Left lung (tissue), 10 donors: Measurements from ENCODE around the gene ARF5. TPM values are rescaled to one million over a fixed set of nuclear protein-coding genes. Genes with fewer than 3 reads are reported as not detected.

Experiments used
- ATAC-seq: fragments of 200-7000 bp; cut with Tn5 transposase; one replicate; pipeline ENCODE4 v1.9.1; 2020; ENCODE audit warnings: moderate library complexity
- DNase-seq, 4 donors: peaks; one replicate each; pipeline ENCODE4 v3.0.0-alpha.2; 2013 to 2020
- H3K27ac ChIP-seq, 2 donors: fragments of 200-600 bp; sonication (generic) in 1 of 2; one replicate each; pipeline versions ENCODE4 v1.5.0 to v1.8.0; 2020 to 2021
- H3K27me3 ChIP-seq, 2 donors: fragments of 200-600 bp; sonication (generic) in 1 of 2; one replicate each; pipeline versions ENCODE4 v1.5.0 to v1.8.0; 2020 to 2021
- H3K36me3 ChIP-seq, 2 donors: fragments of 200-600 bp; sonication (generic) in 1 of 2; one replicate each; pipeline versions ENCODE4 v1.5.0 to v1.8.0; 2020 to 2021
- H3K4me1 ChIP-seq, 2 donors: fragments of 200-600 bp; one replicate each; pipeline ENCODE4 v1.8.0; 2021
- H3K4me3 ChIP-seq, 2 donors: fragments of 200-600 bp; sonication (generic) in 1 of 2; one replicate each; pipeline versions ENCODE4 v1.5.0 to v1.8.0; 2020 to 2021; ENCODE audit warnings: mild to moderate bottlenecking in 1 of 2
- H3K9me3 ChIP-seq, 2 donors: fragments of 200-600 bp; sonication (generic) in 1 of 2; one replicate each; pipeline versions ENCODE4 v1.5.0 to v1.8.0; 2020 to 2021
- CTCF ChIP-seq, 2 donors: fragments of 200-600 bp; sonication (generic) in 1 of 2; IDR thresholded peaks; one replicate each; pipeline versions ENCODE4 v1.5.0 to v1.8.0; 2021; ENCODE audit warnings: antibody characterized with exemption in 2 of 2
- intact Hi-C, 2 donors: fragments of 100-400 bp; cut with DNase I; formaldehyde crosslinking; loops; one replicate each; pipeline versions ENCODE4 v1.11.2 to v1.14.2; 2022
- polyA plus RNA-seq, 6 donors: library from polyadenylated mRNA; unstranded; fragments of 120-200 nt; gene quantifications; one replicate each; pipeline ENCODE4 v1.2.1, GENCODE V29; 2013; ENCODE audit not compliant: insufficient read length in 6 of 6
- total RNA-seq, 2 donors: library from RNA; stranded (reverse); fragmentation: NEBNext Ultra II Directional; extraction: Animal tissue kit (Norgen Biotek cat#: 25700); gene quantifications; one replicate each; pipeline ENCODE4 v1.2.1, GENCODE V29; 2021
- donor health status: DM: no; HTN: yes; CAD: no.
- donor health status: DM: no; HTN: no; CAD: no.

Gene ARF5
- total and polyA plus RNA-seq, 8 donors, result 101 to 212 (median 191) TPM

- TF ChIP-seq CTCF (IDR thresholded peaks at IDR 0.05), result no peak
- intact Hi-C loops, result no loop called here
Observed at GRCh38 chr7:127600885-127601284, 12.7 kb downstream of the ARF5 start.

GRCh38 chr7:127608446-127608845, 20.2 kb downstream of the ARF5 start:
- Histone ChIP-seq H3K27ac (no peak overlapping the region), H3K27me3 (peaks cover 0 to 4% of the 10 kb centered on the region in 2 donors), H3K4me3 (no peak overlapping the region), H3K9me3 (peaks cover 0 to 18% of the 10 kb centered on the region in 2 donors), H3K4me1 (no peaks in the 10 kb centered on the region), H3K36me3 (no peaks in the 10 kb centered on the region)
- intact Hi-C loops, result no loop called here
- no peak for TF ChIP-seq CTCF (IDR thresholded peaks at IDR 0.05)
- ATAC-seq (no peak), DNase-seq (no peak)

More at GRCh38 chr7:127600885-127601284, 12.7 kb downstream of the ARF5 start:
- no peaks in the 10 kb centered on the region for H3K36me3 ChIP-seq
- DNase-seq, result no peak
- H3K27me3 ChIP-seq, result no peaks in the 10 kb centered on the region
- no peak overlapping the region for H3K4me3 ChIP-seq
- ATAC-seq, result no peak
- H3K4me1 ChIP-seq, result no peaks in the 10 kb centered on the region
- H3K27ac ChIP-seq, result no peak overlapping the region
- no peaks in the 10 kb centered on the region for H3K9me3 ChIP-seq

- ATAC-seq, result no peak
- Histone ChIP-seq H3K4me1 (no peaks in the 10 kb centered on the region), H3K36me3 (no peaks in the 10 kb centered on the region), H3K9me3 (peaks cover 0 to 18% of the 10 kb centered on the region in 2 donors), H3K27ac (no peak overlapping the region), H3K27me3 (peaks cover 0 to 11% of the 10 kb centered on the region in 2 donors), H3K4me3 (no peak overlapping the region)
- DNase-seq, result no peak
- intact Hi-C loops, result no loop called here
- TF ChIP-seq CTCF (IDR thresholded peaks at IDR 0.05), result no peak
Observed at GRCh38 chr7:127609297-127609696, 21.1 kb downstream of the ARF5 start.

GRCh38 chr7:127612263-127612662, 24.1 kb downstream of the ARF5 start:
- intact Hi-C loops, result no loop called here
- TF ChIP-seq CTCF (IDR thresholded peaks at IDR 0.05), result no peak
- H3K9me3 ChIP-seq, result peaks cover 0 to 18% of the 10 kb centered on the region in 2 donors
- no peak for DNase-seq
- no peaks in the 10 kb centered on the region for H3K36me3 ChIP-seq
- H3K27me3 ChIP-seq, result peaks cover 0 to 39% of the 10 kb centered on the region in 2 donors
- no peak overlapping the region for H3K4me3 ChIP-seq
- ATAC-seq, result no peak
- H3K4me1 ChIP-seq, result no peaks in the 10 kb centered on the region
- H3K27ac ChIP-seq, result no peak overlapping the region

- intact Hi-C loops, result no loop called here
- H3K27me3 ChIP-seq, result peaks cover 17 to 83% of the 10 kb centered on the region in 2 donors
Observed at GRCh38 chr7:127616724-127617123, 28.5 kb downstream of the ARF5 start.

More at GRCh38 chr7:127616724-127617123, 28.5 kb downstream of the ARF5 start:
- ATAC-seq, result no peak
- Histone ChIP-seq H3K4me3 (no peak overlapping the region), H3K9me3 (no peaks in the 10 kb centered on the region), H3K27ac (no peak overlapping the region), H3K4me1 (no peaks in the 10 kb centered on the region), H3K36me3 (no peaks in the 10 kb centered on the region)
- no peak for DNase-seq
- TF ChIP-seq CTCF (IDR thresholded peaks at IDR 0.05), result no peak
